Spleen (tissue), 7 donors: ENCODE measurements around the gene FUT3.

ENCODE experiments used
- CTCF ChIP-seq, 11 experiments: fragments of 200-600 bp in 7 of 11; fragments of 450-650 bp in 4 of 11; sonication (generic) in 4 of 11; IDR thresholded peaks in 8 of 11; conservative IDR thresholded peaks in 3 of 11; 1 replicate in 7 of 11; 2 replicates in 4 of 11; pipeline versions ENCODE4 v1.4.0 to v1.8.0; 2016 to 2021; ENCODE audit warnings: antibody characterized with exemption in 11 of 11, inconsistent platforms in 4 of 11, mild to moderate bottlenecking in 1 of 11
- POLR2AphosphoS5 ChIP-seq, 3 donors: sonication (generic); formaldehyde crosslinking; IDR thresholded peaks; one replicate each; pipeline ENCODE4 v1.5.1; 2017; ENCODE audit warnings: antibody characterized with exemption in 3 of 3
- donor health status: DM: no; HTN: no; CAD: no; lungs with moderate emphysema.
- donor health status: DM: no; HTN: no; CAD: no.
- donor health status: DM: no; HTN: no; CAD: no.

GRCh38 chr19:5808120-5808816 is 43.0 kb downstream of the FUT3 start:
- no peak for TF ChIP-seq CTCF (IDR thresholded peaks at IDR 0.05 in 8 of 11, conservative IDR thresholded peaks at IDR 0.05 in 3 of 11)
- TF ChIP-seq POLR2AphosphoS5 (IDR thresholded peaks at IDR 0.05): no peak
